ENCODE results near the gene OSTF1.

- no peak for TF ChIP-seq POLR2A (IDR thresholded peaks at IDR 0.05)
- TF ChIP-seq CTCF (IDR thresholded peaks at IDR 0.05), result no peak
Observed at GRCh38 chr9:75130621-75131230, 42.4 kb downstream of the OSTF1 start.

All from breast epithelium (tissue), 3 donors.